NCI-H2196 treated with DMSO at 0.1 percent for 48 hours (cell line): ENCODE results near the gene EPSTI1.

Experiments
- DNase-seq: peaks from one replicate; lab custom pipeline; 2025; ENCODE audit not compliant: unreplicated experiment; lab: John Stamatoyannopoulos, UW

Gene EPSTI1

GRCh38 chr13:42859760-42860159 is 132.3 kb downstream of the EPSTI1 start:
- DNase-seq: no peak

GRCh38 chr13:42855410-42855809 is 136.6 kb downstream of the EPSTI1 start:
- DNase-seq: no peak

- no peak for DNase-seq
Measured at GRCh38 chr13:42852136-42852535, 139.9 kb downstream of the EPSTI1 start.

GRCh38 chr13:42849200-42849599 is 142.8 kb downstream of the EPSTI1 start:
- no peak for DNase-seq

GRCh38 chr13:42847891-42848663 is 144.0 kb downstream of the EPSTI1 start:
- no peak for DNase-seq

GRCh38 chr13:42836930-42837690 is 154.9 kb downstream of the EPSTI1 start:
- DNase-seq: no peak
